Measurements from ENCODE around the gene MAIP1. TPM values are rescaled to one million over a fixed set of nuclear protein-coding genes. Genes with fewer than 3 reads are reported as not detected.
A peak's percentile ranks its signal among the peaks of the same experiment; 100 is the strongest.

Gene MAIP1
- total and polyA plus RNA-seq, 9 of the 15 experiments (the other 6 are each of a cell fraction or from before 2014, with no cell fraction given): 3.6 to 30.0 (median 24.5) TPM

GRCh38 chr2:199911052-199911876 is 44.1 kb upstream of the MAIP1 start, which contains the start of gene C2orf69 (continued):
- peak; percentile 34 for TF ChIP-seq PRDM10 (IDR thresholded peaks at IDR 0.05; ENCODE audit: partially characterized antibody)
- TF ChIP-seq EWSR1 (IDR thresholded peaks at IDR 0.05; ENCODE audit: borderline replicate concordance, low read depth, partially characterized antibody): no peak
- peak; percentile 48; the same call in 1 of the 2 replicates for TF ChIP-seq SIN3B (IDR thresholded peaks at IDR 0.05; ENCODE audit: low read depth)
- no peak for TF ChIP-seq SMARCA4 (IDR thresholded peaks at IDR 0.05)
- TF ChIP-seq CHAMP1 (IDR thresholded peaks at IDR 0.05): no peak; the same call in 1 of the 2 replicates
- TF ChIP-seq ELF1 (tag; IDR thresholded peaks at IDR 0.05): no peak
- TF ChIP-seq SRSF9 (IDR thresholded peaks at IDR 0.05; ENCODE audit: borderline replicate concordance, low read depth, low read length): no peak
- 0 out of 2 replicates have a peak, but pooled peaks have one; percentile 28 for TF ChIP-seq FOXP1 (CRISPR knock-in tag; IDR thresholded peaks at IDR 0.05)
- no peak for TF ChIP-seq ZNF695 (CRISPR knock-in tag; IDR thresholded peaks at IDR 0.05)
- no peak for TF ChIP-seq XRCC3 (IDR thresholded peaks at IDR 0.05)
- TF ChIP-seq ID3 (CRISPR knock-in tag; IDR thresholded peaks at IDR 0.05): no peak
- TF ChIP-seq ID3 (tag; IDR thresholded peaks at IDR 0.05): peak; percentile 23; the same call in 1 of the 2 replicates
- TF ChIP-seq COPS2 (conservative IDR thresholded peaks at IDR 0.05): no peak
- TF ChIP-seq E2F6 (IDR thresholded peaks at IDR 0.05; ENCODE audit: borderline replicate concordance in 1 of 2, extremely low read depth in 1 of 2, insufficient read depth in 1 of 2, insufficient read length in 1 of 2, low read depth in 1 of 2, low read length in 1 of 2, poor library complexity in 1 of 2, severe bottlenecking in 1 of 2): peak; percentile 27 to 56
- no peak for TF ChIP-seq FOXJ3 (CRISPR knock-in tag; IDR thresholded peaks at IDR 0.05)
- peak; percentile 60 for TF ChIP-seq POLR2AphosphoS5 (IDR thresholded peaks at IDR 0.05; ENCODE audit: control insufficient read depth, insufficient read depth, low read depth, low read length)

Measured in K562 (cell line).